GM18511 (cell line): ENCODE results near the gene ZNF579.
"Not testable (repeated sequence)": the region's sequence is repeated elsewhere in the genome, so short reads cannot be mapped to it uniquely, and the experiment has no call there.

Experiments
- ATAC-seq: cut with Tn5 transposase; IDR thresholded peaks from one replicate; pipeline ENCODE4 v1.9.1; 2021; ENCODE audit warnings: mild to moderate bottlenecking, moderate library complexity; ENCODE audit not compliant: unreplicated experiment

Gene ZNF579

DNA sequence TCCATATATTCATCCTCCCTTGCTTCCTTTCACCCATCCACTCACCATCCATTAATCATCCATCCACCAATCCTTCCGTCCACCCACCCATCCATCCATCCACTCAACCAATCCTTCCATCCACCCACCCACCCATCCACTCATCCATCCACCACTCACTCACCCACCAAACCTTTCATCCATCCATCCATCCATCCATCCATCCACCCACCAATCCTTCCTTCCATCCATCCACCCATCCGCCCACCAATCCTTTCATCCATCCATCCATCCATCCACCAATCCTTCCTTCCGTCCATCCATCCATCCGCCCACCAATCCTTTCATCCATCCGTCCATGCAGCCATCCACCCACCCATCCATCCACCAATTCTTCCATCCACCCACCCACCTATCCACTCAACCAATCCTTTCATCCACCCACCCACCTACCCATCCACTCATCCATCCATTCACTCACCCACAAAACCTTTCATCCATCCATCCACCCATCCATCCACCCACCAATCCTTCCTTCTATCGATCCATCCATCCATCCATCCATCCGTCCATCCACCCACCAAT is 38.3 kb downstream of the ZNF579 start:
- ATAC-seq: no peak

DNA sequence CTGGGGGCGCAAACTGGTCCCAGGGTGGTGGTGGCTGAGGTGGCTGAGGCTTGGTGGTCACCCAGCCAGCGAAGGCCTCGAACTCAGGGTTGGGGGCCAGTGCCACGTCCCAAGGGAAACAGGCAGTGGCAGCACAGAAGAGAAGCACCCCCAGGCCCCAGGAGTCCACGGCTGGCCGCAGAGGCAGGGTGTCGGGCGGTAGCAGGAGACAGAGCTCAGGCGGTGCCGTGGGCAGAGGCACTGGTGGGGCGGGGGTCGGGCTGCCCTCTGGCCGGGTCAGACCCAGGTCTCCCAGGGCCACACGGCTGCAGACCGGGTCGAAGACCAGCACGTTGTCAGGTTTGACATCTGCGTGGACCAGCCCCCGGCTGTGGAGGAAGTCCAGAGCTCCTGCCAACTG is 39.6 kb downstream of the ZNF579 start:
- ATAC-seq: no peak

DNA sequence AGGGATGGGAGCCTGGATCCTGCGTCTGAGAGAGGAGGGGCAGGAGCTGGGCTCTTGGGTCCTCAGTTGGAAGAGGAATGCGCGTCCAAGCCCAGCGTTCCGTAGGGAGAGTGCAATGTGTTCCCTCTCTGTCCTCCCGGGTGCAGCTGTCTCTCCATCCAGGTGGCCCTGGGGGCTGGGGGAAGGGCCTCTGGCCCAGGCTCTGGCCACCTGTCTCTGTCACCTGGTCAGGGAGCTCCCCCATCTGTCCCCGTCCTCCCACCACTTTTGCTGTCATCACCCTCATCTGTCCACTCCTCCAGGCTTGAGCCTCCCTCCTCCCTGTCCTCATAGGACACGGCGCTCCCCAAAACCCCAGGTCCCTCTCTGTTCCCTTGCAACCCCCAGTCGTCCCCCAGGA is 40.0 kb downstream of the ZNF579 start:
- no peak for ATAC-seq

DNA sequence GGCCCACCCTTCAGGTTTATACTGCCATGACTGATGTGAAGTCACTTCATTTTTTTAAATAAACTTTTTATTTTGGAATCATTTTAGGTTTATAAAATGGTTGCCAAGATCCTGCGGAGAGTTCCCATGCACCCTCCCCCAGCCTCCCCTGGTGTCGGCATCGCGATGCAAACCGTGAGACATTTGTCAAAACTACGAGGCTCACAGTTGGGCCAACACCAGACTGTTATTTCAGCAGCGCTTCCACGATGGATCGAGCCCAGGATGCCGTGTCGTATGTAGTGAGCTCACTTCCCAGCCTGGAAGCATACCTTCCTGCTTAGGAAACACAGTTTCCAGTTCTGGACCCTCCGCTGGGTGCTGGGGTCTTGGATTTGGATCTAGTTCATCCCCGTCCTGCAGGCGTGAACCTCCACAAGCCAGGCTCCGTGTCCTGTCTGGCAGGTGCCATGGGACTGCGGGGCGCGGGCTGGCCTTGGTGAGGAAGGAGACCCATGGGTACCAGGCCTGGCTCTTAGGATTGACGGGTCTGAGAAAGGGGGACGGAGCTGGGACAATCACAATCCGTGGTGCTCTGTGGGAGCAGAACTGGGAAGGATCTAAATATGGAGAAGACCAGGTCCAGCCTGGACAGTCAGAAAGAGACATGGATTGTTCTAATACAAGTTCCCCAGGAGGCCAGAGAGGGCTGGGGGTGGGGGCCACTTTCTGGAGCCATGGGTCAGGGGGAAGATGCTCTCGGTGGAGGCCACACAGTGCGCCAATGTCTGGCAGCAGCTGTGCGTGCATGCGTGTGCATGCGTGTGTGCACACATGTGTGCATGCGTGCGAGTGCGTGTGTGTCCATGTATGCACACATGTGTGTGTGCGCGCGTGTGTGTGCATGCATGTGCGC is 41.3 kb downstream of the ZNF579 start:
- no peak for ATAC-seq

DNA sequence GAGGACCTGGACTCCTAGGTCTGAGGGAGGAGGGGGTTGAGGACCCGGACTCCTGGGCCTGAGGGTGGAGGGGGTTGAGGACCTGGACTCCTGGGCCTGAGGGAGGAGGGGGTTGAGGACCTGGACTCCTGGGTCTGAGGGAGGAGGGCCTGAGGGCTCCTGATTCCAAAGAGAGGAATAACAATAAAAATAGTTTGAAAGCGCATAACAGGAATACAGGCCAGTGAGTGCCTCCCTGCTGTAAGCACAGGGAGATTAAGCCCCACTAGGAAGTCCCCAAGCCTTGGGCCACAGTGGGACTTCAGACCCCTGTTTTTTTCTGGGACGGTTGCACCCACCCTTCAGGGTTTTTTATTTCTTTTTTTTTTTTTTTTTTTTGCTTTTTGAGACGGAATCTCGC is 42.5 kb downstream of the ZNF579 start:
- ATAC-seq: no peak

DNA sequence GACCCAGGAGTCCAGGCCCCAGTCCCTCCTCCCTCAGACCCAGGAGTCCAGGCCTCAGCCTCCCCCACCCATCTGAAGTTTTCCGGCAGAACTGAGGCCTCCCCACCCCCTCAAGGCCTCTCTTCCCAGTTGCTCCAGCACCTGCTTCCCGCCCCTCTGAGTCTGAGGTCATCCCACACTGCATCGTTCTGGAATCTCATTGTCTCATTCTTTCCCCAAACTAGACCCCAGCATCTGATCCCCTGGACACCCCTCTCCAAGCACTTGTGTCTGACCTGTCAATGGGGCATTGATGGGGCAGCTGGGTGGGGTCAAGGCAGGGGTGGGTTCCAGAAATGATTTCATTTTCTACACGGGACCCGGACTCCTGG is 42.9 kb downstream of the ZNF579 start:
- no peak for ATAC-seq

DNA sequence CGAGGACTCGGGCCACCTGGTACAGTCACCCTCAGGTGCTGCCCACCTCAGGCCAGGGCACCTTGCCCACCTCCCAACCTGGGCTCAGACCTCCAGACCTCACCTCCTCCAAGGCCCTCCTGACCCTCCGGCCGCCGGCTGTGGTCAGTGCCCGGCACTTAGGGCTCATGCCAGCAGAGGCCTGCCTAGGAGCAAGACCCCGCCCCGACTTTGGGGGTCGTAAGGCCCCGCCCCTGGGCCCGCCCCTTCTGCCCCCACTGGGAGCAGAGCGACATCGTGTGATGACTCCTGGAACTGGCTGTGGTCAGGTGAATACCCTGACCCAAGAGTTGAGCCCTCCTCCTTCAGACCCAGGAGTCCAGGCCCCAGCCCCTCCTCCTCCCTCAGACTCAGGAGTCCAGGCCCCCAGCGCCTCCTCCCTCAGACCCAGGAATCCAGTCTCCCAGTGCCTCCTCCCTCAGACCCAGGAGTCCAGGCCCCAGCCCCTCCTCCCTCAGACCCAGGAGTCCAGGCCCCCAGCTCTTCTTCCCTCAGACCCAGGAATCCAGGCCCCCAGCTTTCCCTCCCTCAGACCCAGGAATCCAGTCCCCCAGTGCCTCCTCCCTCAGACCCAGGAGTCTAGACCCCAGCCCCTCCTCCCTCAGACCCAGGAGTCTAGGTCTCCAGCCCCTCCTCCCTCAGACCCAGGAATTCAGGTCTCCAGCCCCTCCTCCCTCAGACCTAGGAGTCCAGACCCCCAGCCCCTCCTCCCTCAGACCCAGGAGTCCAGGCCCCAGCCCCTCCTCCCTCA is 43.5 kb downstream of the ZNF579 start, which contains the start of gene SBK2:
Gene SBK2 (minus strand): TSS at position 183 of the 790 bp plus-strand sequence. CDS start 839 bp downstream, outside the sequence.
- ATAC-seq: no peak

DNA sequence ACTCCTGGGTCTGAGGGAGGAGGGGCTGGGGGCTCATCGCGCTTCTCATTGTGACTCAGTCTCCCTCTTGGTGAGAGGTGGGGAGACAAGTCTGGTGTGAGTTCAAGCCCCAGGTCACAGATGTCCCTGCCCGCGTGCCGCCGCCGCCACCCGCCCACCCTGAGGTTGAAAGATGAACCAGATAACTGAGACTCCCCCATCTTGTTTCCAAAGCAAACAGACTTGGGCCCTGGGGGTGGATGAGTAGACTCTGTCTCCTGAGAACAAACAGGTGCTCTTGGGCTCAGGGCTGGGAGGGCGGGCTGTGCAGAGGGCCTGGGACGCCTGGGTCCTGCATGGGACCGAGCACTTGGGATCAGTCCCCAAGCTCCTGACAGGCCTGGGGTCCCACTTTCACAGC is 44.3 kb downstream of the ZNF579 start:
- ATAC-seq: no peak

DNA sequence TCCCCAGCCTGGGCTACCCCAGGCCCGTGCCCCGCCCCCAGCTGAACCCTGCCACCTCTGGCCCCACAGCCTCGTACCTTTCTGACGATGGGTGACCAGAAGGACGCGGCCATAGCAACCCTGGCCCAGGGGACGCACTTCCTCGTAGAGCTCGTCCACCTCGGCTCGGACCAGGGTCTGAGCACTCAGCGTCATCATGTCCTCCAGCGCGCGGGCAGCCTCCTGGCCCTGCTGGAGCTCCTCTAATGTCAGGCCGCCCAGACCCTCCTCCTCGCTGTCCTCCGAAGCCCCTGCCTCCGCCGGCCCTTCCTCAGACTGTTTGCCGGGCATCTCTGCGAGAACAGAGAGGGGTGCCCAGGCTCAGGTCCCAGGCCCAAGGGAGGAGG is 44.7 kb downstream of the ZNF579 start:
- ATAC-seq: no peak

DNA sequence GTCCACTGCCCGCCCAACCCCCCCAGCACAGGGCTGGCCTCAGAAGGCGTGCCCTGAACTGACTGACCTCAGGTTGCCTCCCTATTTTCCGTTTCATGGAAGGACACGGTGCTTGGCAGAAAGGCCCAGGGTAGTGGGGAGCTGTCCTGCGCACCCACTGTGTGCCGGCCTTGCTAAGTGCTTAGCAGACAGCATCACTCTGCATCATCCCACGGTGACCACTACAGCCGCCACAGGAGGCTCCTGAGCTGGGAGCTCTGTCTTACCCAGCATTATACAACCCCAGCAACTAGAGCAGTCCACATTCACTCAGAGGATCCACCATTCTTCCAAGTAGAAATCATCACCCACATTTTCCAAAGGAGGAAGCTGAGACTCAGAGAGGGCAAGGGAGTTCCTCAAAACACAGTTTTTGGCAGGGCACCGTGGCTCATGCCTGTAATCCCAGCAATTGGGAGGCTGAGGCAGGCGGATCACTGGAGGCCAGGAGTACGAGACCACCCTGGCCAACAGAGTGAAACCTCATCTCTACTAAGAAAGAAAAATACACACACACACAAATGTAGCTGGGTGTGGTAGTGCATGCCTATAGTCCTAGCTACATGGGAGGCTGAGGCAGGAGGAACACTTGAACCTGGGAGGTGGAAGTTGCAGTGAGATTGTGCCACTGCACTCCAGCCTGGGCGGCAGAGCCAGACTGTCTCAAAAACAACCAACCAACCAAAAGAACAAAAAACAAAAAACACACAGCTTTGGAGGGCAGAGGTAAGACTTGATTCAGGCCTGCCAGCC is 45.3 kb downstream of the ZNF579 start:
- no peak for ATAC-seq

DNA sequence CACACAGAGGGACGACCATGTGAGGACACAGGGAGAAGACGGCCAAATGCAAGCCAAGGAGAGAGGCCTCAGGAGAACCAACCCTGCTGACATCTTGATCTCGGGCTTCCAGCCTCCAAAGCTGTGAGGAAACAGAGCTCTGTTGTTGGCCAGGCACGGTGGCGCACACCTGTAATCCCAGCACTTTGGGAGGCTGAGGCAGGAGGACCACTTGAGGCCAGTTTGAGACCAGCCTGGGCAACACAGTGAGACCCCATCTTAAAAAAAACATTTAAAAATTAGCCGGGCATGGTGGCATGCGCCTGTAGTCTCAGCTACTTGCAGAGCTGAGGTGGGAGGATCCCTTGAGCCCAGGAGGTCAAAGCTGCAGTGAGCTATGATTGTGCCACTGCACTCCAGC is 46.4 kb downstream of the ZNF579 start:
- not testable (repeated sequence) for ATAC-seq

DNA sequence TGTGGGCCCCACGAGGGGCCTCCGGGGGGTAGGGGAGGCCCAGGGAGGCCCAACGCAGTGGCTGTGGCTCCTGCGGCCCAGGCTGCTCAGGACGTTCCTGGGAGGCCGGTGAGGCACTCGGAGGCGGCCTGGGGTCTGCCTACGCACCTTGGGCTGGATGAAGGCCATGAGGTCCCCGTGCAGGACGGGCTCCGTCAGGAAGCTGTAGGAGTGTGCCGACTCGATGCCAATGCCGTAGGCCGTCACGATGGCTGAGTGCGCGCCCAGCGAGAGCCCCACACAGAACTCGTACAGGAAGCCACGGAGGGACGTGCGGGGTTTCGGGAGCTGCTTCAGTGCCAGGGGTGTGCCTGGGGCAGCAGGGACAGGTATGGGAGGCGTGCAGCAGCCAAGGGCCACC is 49.7 kb downstream of the ZNF579 start:
- ATAC-seq: no peak

DNA sequence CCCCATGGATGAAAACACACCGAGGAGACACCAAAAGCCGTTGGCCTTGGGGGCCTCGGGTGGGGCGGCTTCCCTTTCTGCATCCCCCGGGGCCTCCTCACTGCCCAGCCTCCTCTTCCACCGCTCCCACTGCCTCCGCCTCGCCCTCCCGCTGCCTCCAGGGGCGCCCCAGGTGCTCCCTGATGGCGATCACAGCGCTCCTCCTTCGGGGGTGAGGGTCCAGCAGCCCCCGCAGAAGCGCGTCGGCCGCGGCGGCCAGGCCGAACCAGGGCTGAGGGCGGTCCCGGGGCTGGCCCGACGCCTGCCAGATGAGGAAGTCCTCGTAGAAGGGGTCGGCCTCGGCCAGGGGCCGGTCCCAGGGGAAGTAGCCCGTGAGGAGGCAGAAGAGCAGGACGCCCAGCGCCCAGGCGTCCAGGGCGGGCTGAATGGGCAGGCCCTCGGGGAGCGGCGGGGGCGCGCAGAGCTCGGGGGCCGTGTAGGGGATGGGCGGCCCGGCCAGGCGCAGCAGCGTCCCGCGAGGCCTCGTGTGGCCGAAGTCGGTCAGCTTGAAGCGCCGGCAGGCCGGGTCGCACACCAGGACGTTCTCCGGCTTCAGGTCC is 50.9 kb downstream of the ZNF579 start:
- ATAC-seq: no peak

DNA sequence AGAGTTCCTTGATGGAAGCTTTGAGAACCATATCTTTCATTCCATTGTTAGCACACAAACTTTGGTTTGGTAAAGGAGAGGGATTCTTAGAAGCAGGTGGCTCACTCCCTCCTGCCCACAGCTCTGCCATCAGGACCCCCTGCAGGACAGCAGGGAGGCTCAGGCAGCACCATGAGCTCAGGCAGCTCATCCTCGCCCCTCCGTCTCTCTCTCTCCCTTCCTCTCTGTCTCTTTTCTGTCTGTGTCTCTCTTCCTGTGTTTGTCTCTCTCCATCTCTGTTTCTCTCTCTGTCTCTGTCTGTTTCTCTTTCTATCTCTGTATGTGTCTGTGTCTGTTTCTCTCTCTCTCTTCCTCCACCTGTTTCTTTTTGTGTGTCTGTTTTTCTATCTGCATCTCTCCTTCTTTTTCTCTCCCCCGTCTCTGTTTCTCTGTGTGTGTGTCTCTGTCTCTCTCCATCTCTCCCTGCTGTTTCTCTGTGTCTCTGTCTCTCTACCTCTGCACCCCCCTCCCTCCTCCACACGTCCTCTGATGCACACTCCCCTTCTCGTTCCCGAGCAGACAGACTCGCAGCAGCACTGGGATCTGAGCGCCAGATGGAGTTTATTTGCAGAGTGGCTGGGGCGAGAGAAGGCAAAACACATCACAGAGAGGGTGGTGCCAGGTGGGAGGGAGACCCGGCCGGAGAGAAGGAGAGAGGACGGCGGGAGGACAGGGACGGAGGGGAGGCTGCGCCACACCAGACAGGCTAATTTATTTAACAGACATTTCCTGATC is 52.4 kb downstream of the ZNF579 start:
- no peak for ATAC-seq

DNA sequence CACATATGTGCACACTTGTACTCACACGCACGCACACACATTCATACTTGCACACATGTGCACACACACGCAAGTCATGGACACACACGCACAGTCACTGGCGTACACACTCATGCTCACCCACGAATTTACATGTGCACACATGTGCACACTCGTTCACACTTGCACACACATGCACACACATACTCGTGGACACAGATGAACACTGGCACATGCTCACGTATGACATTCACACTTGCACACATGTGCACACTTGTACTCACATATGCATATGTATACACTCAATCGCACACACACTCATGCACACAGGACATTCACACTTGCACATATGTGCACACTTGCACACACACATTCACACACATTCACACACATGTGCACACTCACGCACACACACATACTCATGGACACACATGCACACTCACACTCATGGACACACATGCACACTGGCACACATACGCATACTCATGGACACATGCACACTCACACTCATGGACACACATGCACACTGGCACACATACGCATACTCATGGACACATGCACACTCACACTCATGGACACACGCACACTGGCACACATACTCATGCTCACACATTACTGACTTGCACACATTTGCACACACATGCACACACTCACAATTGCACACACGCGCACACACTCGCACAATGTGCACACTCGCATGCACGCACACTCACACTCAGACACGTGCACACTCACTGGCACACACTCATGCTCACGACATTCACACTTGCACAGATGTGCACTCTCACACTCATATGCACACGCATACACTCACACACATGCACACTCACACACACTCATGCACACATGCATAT is 53.2 kb downstream of the ZNF579 start:
- no peak for ATAC-seq
